Measurements from ENCODE around the gene MESP2. TPM values are rescaled to one million over a fixed set of nuclear protein-coding genes. Genes with fewer than 3 reads are reported as not detected.

Gene MESP2
- total and polyA plus RNA-seq, 2 experiments from 2014 or later = 0.30 TPM; not detected in 1

DNA sequence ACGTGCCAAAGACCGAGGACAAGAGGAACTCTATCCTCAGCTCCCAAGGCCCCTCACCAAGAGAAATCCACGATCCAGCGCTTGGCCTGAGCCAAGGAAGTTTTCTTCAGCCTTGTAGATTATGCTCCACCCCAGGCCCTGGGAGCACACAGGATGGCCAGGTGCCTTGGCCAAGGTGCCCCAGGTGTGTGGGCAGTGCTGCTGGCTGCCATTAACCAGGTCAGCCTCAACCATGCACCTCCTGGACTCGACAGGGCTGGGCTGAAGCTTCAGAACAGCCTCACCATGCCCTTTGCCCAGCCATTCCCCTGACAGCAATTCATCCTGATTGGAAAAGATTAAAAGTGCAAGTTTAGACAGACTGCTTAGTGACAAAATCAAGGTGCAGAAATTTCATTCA lies 14.2 kb upstream of the MESP2 start:
- Histone ChIP-seq H3K4me1 (ENCODE audit: insufficient read depth) (peaks cover 10% of the 10 kb centered on the region), H2AFZ (no peak overlapping the region), H3K4me2 (no peak overlapping the region), H4K20me1 (ENCODE audit: insufficient read depth, poor library complexity, severe bottlenecking) (no peaks in the 10 kb centered on the region), H3K27ac (no peak overlapping the region), H3K79me2 (no peaks in the 10 kb centered on the region), H3K4me3 (no peak overlapping the region), H3K27me3 (no peaks in the 10 kb centered on the region), H3K36me3 (replicated peaks; ENCODE audit: insufficient read depth, low read depth) (no peaks in the 10 kb centered on the region), H3K9me3 (ENCODE audit: low read depth) (no peaks in the 10 kb centered on the region), H3K9me2 (replicated peaks; ENCODE audit: insufficient read depth) (no peaks in the 10 kb centered on the region)
- peak; percentile 47 for DNase-seq (ENCODE audit: low spot score)
- TF ChIP-seq EZH2 (IDR thresholded peaks at IDR 0.05; ENCODE audit: borderline replicate concordance) = no peak
- TF ChIP-seq, protein P1, sequence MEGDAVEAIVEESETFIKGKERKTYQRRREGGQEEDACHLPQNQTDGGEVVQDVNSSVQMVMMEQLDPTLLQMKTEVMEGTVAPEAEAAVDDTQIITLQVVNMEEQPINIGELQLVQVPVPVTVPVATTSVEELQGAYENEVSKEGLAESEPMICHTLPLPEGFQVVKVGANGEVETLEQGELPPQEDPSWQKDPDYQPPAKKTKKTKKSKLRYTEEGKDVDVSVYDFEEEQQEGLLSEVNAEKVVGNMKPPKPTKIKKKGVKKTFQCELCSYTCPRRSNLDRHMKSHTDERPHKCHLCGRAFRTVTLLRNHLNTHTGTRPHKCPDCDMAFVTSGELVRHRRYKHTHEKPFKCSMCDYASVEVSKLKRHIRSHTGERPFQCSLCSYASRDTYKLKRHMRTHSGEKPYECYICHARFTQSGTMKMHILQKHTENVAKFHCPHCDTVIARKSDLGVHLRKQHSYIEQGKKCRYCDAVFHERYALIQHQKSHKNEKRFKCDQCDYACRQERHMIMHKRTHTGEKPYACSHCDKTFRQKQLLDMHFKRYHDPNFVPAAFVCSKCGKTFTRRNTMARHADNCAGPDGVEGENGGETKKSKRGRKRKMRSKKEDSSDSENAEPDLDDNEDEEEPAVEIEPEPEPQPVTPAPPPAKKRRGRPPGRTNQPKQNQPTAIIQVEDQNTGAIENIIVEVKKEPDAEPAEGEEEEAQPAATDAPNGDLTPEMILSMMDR (IDR thresholded peaks at IDR 0.05; ENCODE audit: poor library complexity) = no peak
- no peak for TF ChIP-seq EZH2phosphoT487 (IDR thresholded peaks at IDR 0.05; ENCODE audit: low read depth, severe bottlenecking, unreplicated experiment)
- 83% methylated on average over 5 of the region's 5 CpGs for WGBS (ENCODE audit: low lambda C conversion rate, missing lambda C conversion rate)

DNA sequence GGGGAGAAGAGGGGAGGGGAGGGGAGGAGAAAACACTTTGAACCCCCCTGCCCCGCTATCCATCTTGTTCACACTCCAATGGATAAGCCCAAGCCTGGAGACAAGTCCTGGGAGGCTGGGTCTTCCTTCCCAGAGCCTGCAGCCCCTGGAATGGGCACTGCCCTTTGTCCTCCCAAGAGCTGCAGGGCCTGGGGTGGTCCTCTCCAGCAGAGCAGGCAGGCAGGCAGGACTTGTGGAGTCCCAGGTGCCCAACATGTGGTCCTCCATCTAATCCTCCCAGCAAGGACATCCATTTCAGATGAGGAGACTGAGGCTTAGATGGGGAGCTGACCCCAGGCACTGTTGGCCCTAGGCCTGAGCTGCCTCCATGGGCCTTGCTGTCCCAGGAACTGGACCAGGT lies 10.4 kb upstream of the MESP2 start:
- no peaks in the 10 kb centered on the region for H3K9me3 ChIP-seq (ENCODE audit: low read depth)
- H2AFZ ChIP-seq = no peak overlapping the region
- H3K27me3 ChIP-seq = no peaks in the 10 kb centered on the region
- no peaks in the 10 kb centered on the region for H3K9me2 ChIP-seq (replicated peaks; ENCODE audit: insufficient read depth)
- TF ChIP-seq, protein P1 (IDR thresholded peaks at IDR 0.05; ENCODE audit: poor library complexity) = no peak
- TF ChIP-seq EZH2phosphoT487 (IDR thresholded peaks at IDR 0.05; ENCODE audit: low read depth, severe bottlenecking, unreplicated experiment) (no peak), EZH2 (IDR thresholded peaks at IDR 0.05; ENCODE audit: borderline replicate concordance) (no peak)
- no peak overlapping the region for H3K27ac ChIP-seq
- H4K20me1 ChIP-seq (ENCODE audit: insufficient read depth, poor library complexity, severe bottlenecking) = no peaks in the 10 kb centered on the region
- WGBS (ENCODE audit: low lambda C conversion rate, missing lambda C conversion rate) = no CpG with 5 or more reads among the region's 1 CpG
- no peak overlapping the region for H3K4me3 ChIP-seq
- DNase-seq (ENCODE audit: low spot score) = no peak
- H3K4me1 ChIP-seq (ENCODE audit: insufficient read depth) = peaks cover 14% of the 10 kb centered on the region
- H3K4me2 ChIP-seq = no peak overlapping the region
- no peaks in the 10 kb centered on the region for H3K79me2 ChIP-seq
- no peaks in the 10 kb centered on the region for H3K36me3 ChIP-seq (replicated peaks; ENCODE audit: insufficient read depth, low read depth)

DNA sequence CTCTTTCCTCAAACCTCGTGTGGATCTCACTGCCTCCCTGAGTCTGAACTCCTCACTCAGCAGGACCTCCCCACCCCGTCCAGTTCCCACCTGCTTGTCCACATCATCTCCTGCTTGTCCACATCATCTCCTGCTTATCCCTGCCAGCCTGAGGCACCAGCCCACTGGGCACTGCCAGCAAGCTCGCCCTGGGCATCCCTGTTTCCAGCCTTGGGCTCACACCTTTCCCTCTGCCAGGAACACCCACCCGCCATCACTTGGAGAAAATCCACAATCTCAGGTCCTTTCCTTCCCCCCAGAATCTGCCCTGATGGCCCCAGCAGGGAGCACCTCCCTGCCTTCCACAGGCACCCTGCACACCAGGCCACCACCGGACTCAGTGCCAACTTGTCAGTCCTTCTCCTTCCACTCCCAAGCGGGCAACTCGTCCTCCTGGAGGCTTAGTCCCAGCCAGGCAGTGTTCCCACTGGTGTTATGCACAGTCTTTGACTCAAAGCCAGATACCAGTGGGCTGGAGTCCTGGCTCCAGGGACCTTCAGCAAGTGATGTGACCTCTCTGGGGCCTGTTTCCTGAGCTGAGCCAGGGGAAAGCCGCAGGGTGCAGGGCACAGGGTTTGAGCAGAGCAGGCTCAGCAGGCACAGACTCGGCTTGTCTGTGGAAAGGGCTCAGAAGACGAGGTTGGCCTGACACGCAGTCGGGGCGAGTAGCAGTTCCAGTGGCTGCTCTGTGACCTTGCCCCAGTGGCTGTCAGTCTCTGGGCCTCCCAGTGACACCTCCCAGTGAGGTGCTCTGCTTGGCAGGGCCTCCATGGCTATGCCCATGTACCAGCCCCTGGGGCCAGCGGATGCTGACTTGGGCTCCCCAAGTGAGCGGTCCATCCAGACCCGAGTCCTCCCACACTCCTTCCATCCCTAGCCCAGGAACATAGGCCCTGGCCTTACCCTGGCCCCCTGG lies 9.5 kb upstream of the MESP2 start:
- Histone ChIP-seq H3K4me1 (ENCODE audit: insufficient read depth) (peaks cover 10% of the 10 kb centered on the region), H3K4me2 (no peak overlapping the region), H3K9me3 (ENCODE audit: low read depth) (no peaks in the 10 kb centered on the region), H2AFZ (no peak overlapping the region), H3K4me3 (no peak overlapping the region), H3K9me2 (replicated peaks; ENCODE audit: insufficient read depth) (no peaks in the 10 kb centered on the region), H4K20me1 (ENCODE audit: insufficient read depth, poor library complexity, severe bottlenecking) (no peaks in the 10 kb centered on the region), H3K36me3 (replicated peaks; ENCODE audit: insufficient read depth, low read depth) (no peaks in the 10 kb centered on the region), H3K79me2 (no peaks in the 10 kb centered on the region), H3K27ac (no peak overlapping the region), H3K27me3 (no peaks in the 10 kb centered on the region)
- 89% methylated on average over 16 of the region's 16 CpGs for WGBS (ENCODE audit: low lambda C conversion rate, missing lambda C conversion rate)
- TF ChIP-seq EZH2phosphoT487 (IDR thresholded peaks at IDR 0.05; ENCODE audit: low read depth, severe bottlenecking, unreplicated experiment) (no peak), EZH2 (IDR thresholded peaks at IDR 0.05; ENCODE audit: borderline replicate concordance) (no peak)
- TF ChIP-seq, protein P1 (IDR thresholded peaks at IDR 0.05; ENCODE audit: poor library complexity) = no peak
- no peak for DNase-seq (ENCODE audit: low spot score)

Data from hepatocyte (in vitro differentiated cells).